IMR-90 (cell line): Measurements from ENCODE around the gene NDUFAB1. TPM values are rescaled to one million over a fixed set of nuclear protein-coding genes. Genes with fewer than 3 reads are reported as not detected.

Experiments used
- ATAC-seq: fragments of 200-7000 bp; cut with Tn5 transposase; 2 replicates; pipeline ENCODE4 v1.9.1; 2020; ENCODE audit warnings: low read depth, mild to moderate bottlenecking, moderate library complexity
- BruUV-seq: library from RNA; stranded (reverse); fragments of 400-500 nt; replicated peaks from 2 replicates; lab custom pipeline; 2021; lab: Mats Ljungman, UMichigan
- CTCF ChIA-PET: fragments of 300-600 bp; formaldehyde crosslinking; extraction: SDS; loops from one replicate; lab custom pipeline; 2021; ENCODE audit warnings: antibody characterized with exemption; lab: Yijun Ruan, JAX
- POLR2A ChIA-PET: fragments of 300-600 bp; sonication (Branson Sonifier 250); formaldehyde crosslinking; loops from one replicate; lab custom pipeline; 2022; ENCODE audit warnings: antibody characterized with exemption; ENCODE audit not compliant: unreplicated experiment; lab: Charles Lee
- DNase-seq: peaks from one replicate; pipeline ENCODE4 v3.0.0; 2013
- H2AFZ ChIP-seq: replicated peaks from 2 replicates; pipeline ENCODE3; 2013; ENCODE audit warnings: low read length, mild to moderate bottlenecking; ENCODE audit not compliant: poor library complexity
- H2AK5ac ChIP-seq: 2 replicates; pipeline ENCODE4 v1.6.1; 2013; ENCODE audit warnings: low read depth, low read length, inconsistent platforms
- H2AK9ac ChIP-seq: replicated peaks from 2 replicates; pipeline ENCODE3; 2013; ENCODE audit warnings: mild to moderate bottlenecking, low read depth, low read length, moderate library complexity; ENCODE audit not compliant: poor library complexity
- H2BK120ac ChIP-seq: 2 replicates; pipeline ENCODE4 v1.6.1; 2013; ENCODE audit warnings: low read depth, low read length, inconsistent platforms
- H2BK15ac ChIP-seq: 3 replicates; pipeline ENCODE4 v1.6.1; 2013; ENCODE audit warnings: low read depth, low read length, inconsistent platforms
- H2BK20ac ChIP-seq: 2 replicates; pipeline ENCODE4 v1.6.1; 2013; ENCODE audit warnings: low read depth, mild to moderate bottlenecking, inconsistent platforms, low read length, moderate library complexity
- H2BK5ac ChIP-seq: 2 replicates; pipeline ENCODE4 v1.6.1; 2013; ENCODE audit warnings: mild to moderate bottlenecking, low read depth, low read length, inconsistent platforms; ENCODE audit not compliant: poor library complexity, severe bottlenecking
- H3K14ac ChIP-seq: replicated peaks from 2 replicates; pipeline ENCODE4 v1.6.1; 2013; ENCODE audit warnings: low read depth, low read length, inconsistent platforms
- H3K18ac ChIP-seq: 2 replicates; pipeline ENCODE4 v1.6.1; 2013; ENCODE audit warnings: low read depth, low read length, control low read depth
- H3K23ac ChIP-seq: 2 replicates; pipeline ENCODE4 v1.6.1; 2013; ENCODE audit warnings: low read depth, low read length, inconsistent platforms
- H3K27ac ChIP-seq: 2 replicates; pipeline ENCODE4 v1.5.1; 2013; ENCODE audit warnings: mild to moderate bottlenecking, control low read depth, low read length; ENCODE audit not compliant: insufficient read depth
- H3K27me3 ChIP-seq: 2 replicates; pipeline ENCODE4 v1.6.1; 2013; ENCODE audit warnings: low read length; ENCODE audit not compliant: control insufficient read depth, insufficient read depth
- H3K36me3 ChIP-seq: 2 replicates; pipeline ENCODE4 v1.6.1; 2013; ENCODE audit warnings: low read length, mixed read lengths; ENCODE audit not compliant: control insufficient read depth, insufficient read depth
- H3K4ac ChIP-seq: 2 replicates; pipeline ENCODE4 v1.6.1; 2013; ENCODE audit warnings: low read depth, low read length, inconsistent platforms
- H3K4me1 ChIP-seq: 2 replicates; pipeline ENCODE4 v1.6.1; 2013; ENCODE audit warnings: low read length, mixed read lengths; ENCODE audit not compliant: control insufficient read depth, insufficient read depth
- H3K4me2 ChIP-seq: 2 replicates; pipeline ENCODE4 v1.6.1; 2013; ENCODE audit warnings: low read depth, mild to moderate bottlenecking, control low read depth, low read length, moderate library complexity
- H3K4me3 ChIP-seq: 2 replicates; pipeline ENCODE4 v1.5.1; 2013; ENCODE audit warnings: low read depth, mild to moderate bottlenecking, control low read depth, low read length, moderate library complexity; ENCODE audit not compliant: insufficient read depth
- H3K56ac ChIP-seq: 2 replicates; pipeline ENCODE4 v1.6.1; 2013; ENCODE audit warnings: low read length, inconsistent platforms; ENCODE audit not compliant: insufficient read depth; ENCODE audit errors: extremely low read depth
- H3K79me1 ChIP-seq, 2 experiments: 2 replicates each; pipeline ENCODE4 v1.6.1; 2013; ENCODE audit warnings: low read length in 2 of 2, inconsistent platforms in 1 of 2, low read depth in 1 of 2
- H3K9ac ChIP-seq: 2 replicates; pipeline ENCODE4 v1.6.1; 2013; ENCODE audit warnings: low read depth, low read length, control low read depth
- H3K9me1 ChIP-seq: 2 replicates; pipeline ENCODE4 v1.6.1; 2013; ENCODE audit warnings: low read length, inconsistent platforms; ENCODE audit not compliant: insufficient read depth
- H3K9me3 ChIP-seq: 2 replicates; pipeline ENCODE4 v1.6.1; 2013; ENCODE audit warnings: low read length; ENCODE audit not compliant: control insufficient read depth, insufficient read depth
- H4K20me1 ChIP-seq: 2 replicates; pipeline ENCODE4 v1.6.1; 2013; ENCODE audit warnings: low read length, inconsistent platforms; ENCODE audit not compliant: insufficient read depth
- H4K5ac ChIP-seq: 2 replicates; pipeline ENCODE4 v1.6.1; 2013; ENCODE audit warnings: mild to moderate bottlenecking, low read depth, low read length, control low read depth
- H4K8ac ChIP-seq, 2 experiments: 2 replicates each; pipeline ENCODE4 v1.6.1; 2013; ENCODE audit warnings: low read depth in 2 of 2, low read length in 2 of 2, control low read depth in 1 of 2, inconsistent platforms in 1 of 2
- H4K91ac ChIP-seq: 2 replicates; pipeline ENCODE4 v1.6.1; 2013; ENCODE audit warnings: low read depth, low read length, inconsistent platforms; ENCODE audit not compliant: insufficient read depth
- BHLHE40 ChIP-seq: fragments of 150-350 bp; IDR thresholded peaks from 2 replicates; pipeline ENCODE4 v1.6.1; 2016; ENCODE audit warnings: mild to moderate bottlenecking, low read depth, low read length
- CEBPB ChIP-seq: IDR thresholded peaks from 2 replicates; pipeline ENCODE4 v1.6.1; 2012; ENCODE audit warnings: low read depth, low read length, improper control_type of control experiment
- CHD1 ChIP-seq: IDR thresholded peaks from 2 replicates; pipeline ENCODE4 v1.6.1; 2012; ENCODE audit warnings: low read depth, low read length, improper control_type of control experiment
- CTCF ChIP-seq: conservative IDR thresholded peaks from 2 replicates; pipeline ENCODE4 v1.5.1; 2012; ENCODE audit warnings: mild to moderate bottlenecking, low read depth, low read length, improper control_type of control experiment
- ELK1 ChIP-seq: fragments of 150-350 bp; IDR thresholded peaks from 2 replicates; pipeline ENCODE4 v1.6.1; 2016; ENCODE audit warnings: low read depth, mild to moderate bottlenecking, low read length, moderate library complexity, borderline replicate concordance
- FOS ChIP-seq: fragments of 150-350 bp; IDR thresholded peaks from 2 replicates; pipeline ENCODE4 v1.6.1; 2016; ENCODE audit warnings: low read depth, low read length
- MAFK ChIP-seq: IDR thresholded peaks from 2 replicates; pipeline ENCODE4 v1.6.1; 2012; ENCODE audit warnings: low read depth, low read length, improper control_type of control experiment
- MAZ ChIP-seq: IDR thresholded peaks from 2 replicates; pipeline ENCODE4 v1.6.1; 2012; ENCODE audit warnings: low read depth, mild to moderate bottlenecking, low read length, improper control_type of control experiment, moderate library complexity, borderline replicate concordance
- MXI1 ChIP-seq: IDR thresholded peaks from 2 replicates; pipeline ENCODE4 v1.6.1; 2012; ENCODE audit warnings: low read depth, mild to moderate bottlenecking, low read length, moderate library complexity, borderline replicate concordance
- NFE2L2 ChIP-seq: fragments of 150-350 bp; IDR thresholded peaks from 2 replicates; pipeline ENCODE4 v1.6.1; 2016; ENCODE audit warnings: low read depth, mild to moderate bottlenecking, low read length
- POLR2A ChIP-seq: IDR thresholded peaks from 2 replicates; pipeline ENCODE4 v1.6.1; 2012; ENCODE audit warnings: mild to moderate bottlenecking, low read depth, low read length
- RAD21 ChIP-seq: IDR thresholded peaks from 2 replicates; pipeline ENCODE4 v1.6.1; 2012; ENCODE audit warnings: low read length, improper control_type of control experiment
- RCOR1 ChIP-seq: IDR thresholded peaks from 2 replicates; pipeline ENCODE4 v1.6.1; 2012; ENCODE audit warnings: mild to moderate bottlenecking, low read length, improper control_type of control experiment; ENCODE audit not compliant: insufficient replicate concordance
- RFX5 ChIP-seq: IDR thresholded peaks from 2 replicates; pipeline ENCODE4 v1.8.0; 2012; ENCODE audit warnings: low read depth, mild to moderate bottlenecking, low read length, moderate library complexity
- SMC3 ChIP-seq: fragments of 150-350 bp; IDR thresholded peaks from 2 replicates; pipeline ENCODE4 v1.6.1; 2016; ENCODE audit warnings: low read depth, mild to moderate bottlenecking, antibody characterized with exemption, low read length, moderate library complexity
- USF2 ChIP-seq: fragments of 150-350 bp; IDR thresholded peaks from 2 replicates; pipeline ENCODE4 v1.6.1; 2017; ENCODE audit warnings: mild to moderate bottlenecking, antibody characterized with exemption, low read length, low read depth
- WGBS, 2 experiments: methylation state at CpG; one replicate each; pipeline versions ENCODE4 v1.1.5 to v1.1.7; 2013; ENCODE audit warnings: missing lambda C conversion rate in 2 of 2; ENCODE audit not compliant: insufficient read length in 1 of 2; ENCODE audit errors: extremely low coverage in 2 of 2; 5-methylcytosine and 5-hydroxymethylcytosine counted together
- dilution Hi-C: fragments of 300-500 bp; cut with HindIII; formaldehyde crosslinking; loops from one replicate; pipeline ENCODE4 v1.14.3; 2018; ENCODE audit warnings: low sequenced_read_pairs; ENCODE audit not compliant: unreplicated experiment
- in situ Hi-C: fragments of 300-500 bp; cut with MboI; formaldehyde crosslinking; loops from 3 replicates; pipeline ENCODE4 v1.14.3; 2019; ENCODE audit warnings: low sequenced_read_pairs, inconsistent platforms, mixed read lengths
- intact Hi-C: fragments of 100-400 bp; cut with micrococcal nuclease; formaldehyde crosslinking; loops from 2 replicates; pipeline ENCODE4 v1.10.0; 2022
- polyA plus RNA-seq, 3 experiments: library from polyadenylated mRNA; depleted of rRNA; stranded (reverse); fragments of >200 nt; gene quantifications; 2 replicates each; pipeline ENCODE4 v1.2.3, GENCODE V29; 2012; ENCODE audit warnings: low replicate concordance in 1 of 3
- total RNA-seq: library from RNA; depleted of rRNA; stranded (reverse); fragments of >200 nt; gene quantifications from 2 replicates; pipeline ENCODE4 v1.2.3, GENCODE V29; 2012

NDUFAB1 gene
- total and polyA plus RNA-seq, 2 of the 4 experiments (the other 2 are of a cell fraction), result 117 to 146 TPM

DNA sequence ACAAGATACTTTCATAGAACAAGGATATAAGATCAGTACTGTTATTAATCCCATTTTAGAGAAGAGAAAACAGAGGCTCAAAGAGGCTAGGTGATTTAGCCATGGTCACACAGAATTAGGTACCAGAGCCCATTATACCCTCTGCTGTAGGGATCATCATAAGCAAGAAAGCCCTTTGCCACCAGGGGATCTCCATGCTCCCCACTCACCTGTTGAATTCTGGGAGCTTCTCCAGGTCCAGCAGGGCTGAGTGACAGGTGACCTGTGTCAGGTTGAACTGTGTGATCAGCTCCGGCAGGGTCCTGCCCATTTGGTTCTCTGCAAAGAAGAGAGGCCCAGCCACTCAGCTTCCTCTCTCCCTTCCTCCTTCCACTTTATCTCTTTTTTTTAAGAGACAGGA lies 63.7 kb downstream of the NDUFAB1 start:
- H3K4ac ChIP-seq, result no peak overlapping the region
- H3K27me3 ChIP-seq, result no peaks in the 10 kb centered on the region
- no peak overlapping the region for H3K23ac ChIP-seq
- no TSS peak for BruUV-seq
- H3K4me3 ChIP-seq, result no peak overlapping the region
- H2AK5ac ChIP-seq, result no peak overlapping the region
- intact Hi-C loops (no loop called here), in situ Hi-C loops (no loop called here), dilution Hi-C loops (no loop called here)
- no peak overlapping the region for H3K18ac ChIP-seq
- H3K4me1 ChIP-seq, result 0 out of 2 replicates have a peak, but pooled peaks cover 2% of the 10 kb centered on the region
- H4K20me1 ChIP-seq, result no peaks in the 10 kb centered on the region; the same call in 1 of the 2 replicates
- H2AFZ ChIP-seq, result no peak overlapping the region
- no peak overlapping the region for H2BK5ac ChIP-seq
- no peak overlapping the region for H3K4me2 ChIP-seq
- ChIA-PET POLR2A (no interaction called here), CTCF (no interaction called here)
- H3K14ac ChIP-seq, result no peak overlapping the region
- H3K36me3 ChIP-seq, result peaks cover 54% of the 10 kb centered on the region
- no peak overlapping the region for H2BK120ac ChIP-seq
- WGBS, 2 experiments, result no CpG with 5 or more reads among the region's 1 CpG
- no peak overlapping the region for H2AK9ac ChIP-seq
- no peaks in the 10 kb centered on the region for H3K9me3 ChIP-seq
- no peak for ATAC-seq
- peaks cover 11 to 16% of the 10 kb centered on the region in 2 experiments; a peak in 2 of 4 replicates for H3K79me1 ChIP-seq
- no peak overlapping the region for H3K27ac ChIP-seq
- H3K9me1 ChIP-seq, result peaks cover 8% of the 10 kb centered on the region
- H2BK20ac ChIP-seq, result no peak overlapping the region
- H4K8ac ChIP-seq, result no peak overlapping the region
- no peak overlapping the region for H4K91ac ChIP-seq
- no peak overlapping the region for H3K56ac ChIP-seq
- no peak for DNase-seq
- TF ChIP-seq USF2 (no peak), RAD21 (no peak), POLR2A (no peak), RFX5 (no peak), RCOR1 (no peak), MAZ (no peak), FOS (no peak), MXI1 (no peak), MAFK (no peak), ELK1 (no peak), CTCF (no peak), CHD1 (no peak), NFE2L2 (no peak), BHLHE40 (no peak), CEBPB (no peak), SMC3 (no peak)
- H2BK15ac ChIP-seq, result no peak overlapping the region
- H3K9ac ChIP-seq, result no peak overlapping the region
- no peak overlapping the region for H4K5ac ChIP-seq
